Measurements from ENCODE around the gene DPYSL4. TPM values are rescaled to one million over a fixed set of nuclear protein-coding genes. Genes with fewer than 3 reads are reported as not detected.

Gene DPYSL4
- total RNA-seq, 2 experiments from 2014 or later = 20.9 to 23.2 TPM

DNA sequence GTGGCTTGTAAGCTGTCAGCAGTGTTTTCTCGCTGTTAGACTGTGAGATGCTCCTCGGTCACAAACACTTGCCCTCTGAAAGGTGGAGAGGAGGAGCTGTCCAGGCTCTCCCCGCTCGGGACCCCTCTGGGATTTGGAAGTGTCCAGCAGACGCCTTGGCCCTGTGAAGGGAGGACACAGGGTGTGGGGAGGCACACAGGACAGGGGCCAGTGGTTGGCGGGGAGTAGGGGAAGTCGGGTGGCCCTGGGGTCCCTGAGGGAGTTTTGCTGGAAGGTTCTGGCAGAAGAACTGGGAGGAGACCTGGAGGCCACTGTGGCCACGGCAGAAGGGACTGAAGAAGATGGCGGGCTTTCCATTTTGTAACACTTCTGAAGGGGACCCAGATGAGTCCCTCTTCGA is 47.2 kb upstream of the DPYSL4 start:
- ATAC-seq (no peak), DNase-seq (no peak)
- TF ChIP-seq, protein P1, sequence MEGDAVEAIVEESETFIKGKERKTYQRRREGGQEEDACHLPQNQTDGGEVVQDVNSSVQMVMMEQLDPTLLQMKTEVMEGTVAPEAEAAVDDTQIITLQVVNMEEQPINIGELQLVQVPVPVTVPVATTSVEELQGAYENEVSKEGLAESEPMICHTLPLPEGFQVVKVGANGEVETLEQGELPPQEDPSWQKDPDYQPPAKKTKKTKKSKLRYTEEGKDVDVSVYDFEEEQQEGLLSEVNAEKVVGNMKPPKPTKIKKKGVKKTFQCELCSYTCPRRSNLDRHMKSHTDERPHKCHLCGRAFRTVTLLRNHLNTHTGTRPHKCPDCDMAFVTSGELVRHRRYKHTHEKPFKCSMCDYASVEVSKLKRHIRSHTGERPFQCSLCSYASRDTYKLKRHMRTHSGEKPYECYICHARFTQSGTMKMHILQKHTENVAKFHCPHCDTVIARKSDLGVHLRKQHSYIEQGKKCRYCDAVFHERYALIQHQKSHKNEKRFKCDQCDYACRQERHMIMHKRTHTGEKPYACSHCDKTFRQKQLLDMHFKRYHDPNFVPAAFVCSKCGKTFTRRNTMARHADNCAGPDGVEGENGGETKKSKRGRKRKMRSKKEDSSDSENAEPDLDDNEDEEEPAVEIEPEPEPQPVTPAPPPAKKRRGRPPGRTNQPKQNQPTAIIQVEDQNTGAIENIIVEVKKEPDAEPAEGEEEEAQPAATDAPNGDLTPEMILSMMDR (IDR thresholded peaks at IDR 0.05) = no peak
- Mint-ChIP-seq H3K9me3 (no peaks in the 10 kb centered on the region), H3K27me3 (peaks cover 3% of the 10 kb centered on the region), H3K4me1 (ENCODE audit: low read depth) (peaks cover 2% of the 10 kb centered on the region), H3K4me3 (no peak overlapping the region), H3K36me3 (ENCODE audit: low read depth) (no peaks in the 10 kb centered on the region), H3K27ac (no peak overlapping the region)
- CTCF ChIA-PET = no interaction called here
- intact Hi-C loops (cut with micrococcal nuclease) = no loop called here
- POLR2A ChIA-PET = no interaction called here

DNA sequence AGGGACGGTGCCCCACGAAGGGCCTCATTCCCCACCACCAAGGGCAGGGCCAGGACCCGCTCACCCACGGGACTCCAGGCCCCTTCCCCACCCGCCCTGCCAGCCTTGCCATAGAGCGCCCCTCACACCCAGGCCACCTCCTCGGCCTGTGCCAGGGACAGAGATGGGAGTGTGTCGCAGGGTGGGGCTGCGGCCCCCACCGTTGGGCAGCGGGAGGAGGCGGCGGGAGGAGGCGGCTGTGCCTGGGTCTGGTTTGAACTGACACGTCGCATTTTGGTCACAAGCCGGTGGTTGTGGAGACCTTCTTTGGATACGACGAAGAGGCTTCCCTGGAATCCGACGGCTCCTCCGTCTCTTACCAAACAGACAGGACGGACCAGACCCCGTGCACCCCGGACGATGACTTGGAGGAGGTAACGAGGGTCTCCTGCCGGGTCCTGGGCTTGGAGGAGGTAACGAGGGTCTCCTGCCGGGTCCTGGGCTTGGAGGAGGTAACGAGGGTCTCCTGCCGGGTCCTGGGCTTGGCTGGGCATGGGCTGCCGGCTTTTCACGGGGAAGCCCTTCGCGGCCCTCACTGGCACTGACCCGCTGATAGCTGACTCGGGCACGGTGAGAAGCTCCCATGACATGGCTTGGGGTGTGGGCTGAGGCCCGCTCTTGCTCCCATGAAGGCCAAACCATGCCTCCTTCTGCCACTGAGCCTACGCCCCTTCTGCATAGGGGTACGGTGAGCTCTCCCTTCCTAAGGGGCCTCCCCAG is 46.4 kb upstream of the DPYSL4 start:
- H3K4me3 Mint-ChIP-seq = no peak overlapping the region
- TF ChIP-seq, protein P1 (IDR thresholded peaks at IDR 0.05) = no peak
- intact Hi-C loops (cut with micrococcal nuclease) = loop anchor here (5.0 kb wide), 1 partner anchor 253 kb away; no protein-coding TSS in a partner anchor
- ChIA-PET POLR2A (interaction anchor here (0.7 kb wide), 1 partner anchor 224 kb away, joined by 3 read pairs; no protein-coding TSS in a partner anchor), CTCF (no interaction called here)
- ATAC-seq = no peak
- H3K9me3 Mint-ChIP-seq = no peaks in the 10 kb centered on the region
- no peak for DNase-seq
- no peaks in the 10 kb centered on the region for H3K36me3 Mint-ChIP-seq (ENCODE audit: low read depth)
- peaks cover 2% of the 10 kb centered on the region for H3K4me1 Mint-ChIP-seq (ENCODE audit: low read depth)
- H3K27me3 Mint-ChIP-seq = peaks cover 3% of the 10 kb centered on the region
- no peak overlapping the region for H3K27ac Mint-ChIP-seq

DNA sequence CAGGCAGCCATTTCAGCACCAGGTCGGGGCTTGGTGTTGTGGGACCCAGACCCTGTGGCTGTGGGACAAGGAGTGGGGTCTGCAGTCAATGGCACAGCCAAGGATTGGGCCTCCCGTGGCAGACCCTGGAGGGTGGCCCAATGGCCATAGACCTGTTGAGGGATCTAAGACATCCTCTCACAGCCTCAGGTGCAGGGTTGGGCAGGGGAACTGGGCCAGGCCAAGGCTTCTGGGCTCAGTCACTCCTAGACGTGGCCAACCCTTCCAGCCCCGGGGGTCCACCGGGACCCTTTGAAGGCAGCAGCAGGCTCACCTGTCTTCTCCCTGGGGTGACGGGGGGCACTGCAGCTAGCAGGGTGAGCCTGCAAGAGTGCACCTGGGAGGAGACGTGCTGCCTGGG is 45.7 kb upstream of the DPYSL4 start:
- Mint-ChIP-seq H3K27me3 (peaks cover 3% of the 10 kb centered on the region), H3K9me3 (no peaks in the 10 kb centered on the region), H3K36me3 (ENCODE audit: low read depth) (no peaks in the 10 kb centered on the region), H3K27ac (no peak overlapping the region), H3K4me1 (ENCODE audit: low read depth) (peaks cover 2% of the 10 kb centered on the region), H3K4me3 (no peak overlapping the region)
- intact Hi-C loops (cut with micrococcal nuclease) = loop anchor here (5.0 kb wide), 1 partner anchor 254 kb away; no protein-coding TSS in a partner anchor
- ChIA-PET CTCF (interaction anchor here (0.8 to 2.1 kb wide), 3 partner anchors 11 to 256 kb away, joined by 3 to 8 read pairs (median 5); no protein-coding TSS in a partner anchor), POLR2A (interaction anchor here (0.7 kb wide), 1 partner anchor 225 kb away, joined by 3 read pairs; no protein-coding TSS in a partner anchor)
- TF ChIP-seq, protein P1 (IDR thresholded peaks at IDR 0.05) = no peak
- ATAC-seq = no peak
- no peak for DNase-seq

DNA sequence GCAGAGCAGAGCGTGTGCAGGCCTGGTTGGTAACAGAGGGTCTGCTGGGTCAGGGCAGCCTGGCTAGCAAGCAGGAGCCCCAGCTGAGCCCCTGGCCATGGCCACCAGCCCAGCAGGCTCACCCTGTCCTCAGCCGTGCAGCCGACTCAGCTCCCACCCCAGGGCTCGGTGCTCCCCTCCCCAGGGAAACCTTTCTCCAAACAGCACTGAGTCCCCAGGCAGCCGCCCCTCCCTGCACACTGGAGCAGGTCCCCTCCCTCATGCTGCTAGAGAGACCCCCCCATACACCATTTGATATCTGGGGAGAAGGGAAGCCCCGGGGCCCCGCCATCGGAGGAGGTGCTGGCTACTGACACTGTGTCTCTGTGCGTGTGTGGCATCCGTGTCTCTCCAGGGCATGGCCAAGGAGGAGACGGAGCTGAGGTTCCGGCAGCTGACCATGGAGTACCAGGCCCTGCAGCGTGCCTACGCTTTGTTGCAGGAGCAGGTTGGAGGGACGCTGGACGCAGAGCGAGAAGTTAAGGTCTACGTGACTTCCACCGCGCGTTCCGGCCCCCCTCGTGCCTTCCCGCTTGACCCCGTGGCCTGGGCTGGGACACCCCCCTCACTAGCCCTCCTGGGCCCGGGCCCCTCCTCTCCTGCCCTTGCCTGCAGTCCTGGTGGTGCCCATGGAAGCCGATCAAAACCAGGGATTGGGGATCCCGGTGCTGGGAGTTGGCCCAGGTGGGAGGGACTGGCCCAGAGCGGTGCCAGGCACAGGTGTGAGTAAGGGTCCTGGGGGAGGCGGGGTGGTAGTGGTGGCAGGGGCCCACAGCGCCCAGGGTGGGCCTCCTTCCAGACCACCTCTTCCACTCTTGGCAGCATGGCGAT is 45.0 kb upstream of the DPYSL4 start:
- H3K36me3 Mint-ChIP-seq (ENCODE audit: low read depth) = no peaks in the 10 kb centered on the region

More for the DNA sequence above, 45.0 kb upstream of the DPYSL4 start:
- DNase-seq (no peak), ATAC-seq (no peak)
- no peak overlapping the region for H3K4me3 Mint-ChIP-seq
- ChIA-PET CTCF (interaction anchor here (0.7 to 2.9 kb wide), 11 partner anchors 10 to 256 kb away, joined by 3 to 13 read pairs (median 4); no protein-coding TSS in a partner anchor), POLR2A (no interaction called here)
- TF ChIP-seq, protein P1 (IDR thresholded peaks at IDR 0.05) = no peak
- peaks cover 2% of the 10 kb centered on the region for H3K4me1 Mint-ChIP-seq (ENCODE audit: low read depth)
- peaks cover 3% of the 10 kb centered on the region for H3K27me3 Mint-ChIP-seq
- intact Hi-C loops (cut with micrococcal nuclease) = loop anchor here (5.0 kb wide), 1 partner anchor 254 kb away; no protein-coding TSS in a partner anchor
- H3K27ac Mint-ChIP-seq = no peak overlapping the region
- H3K9me3 Mint-ChIP-seq = no peaks in the 10 kb centered on the region
